AML-193 (cell line): ENCODE measurements around the gene ASPM.
"Not testable (repeated sequence)": the region's sequence is repeated elsewhere in the genome, so short reads cannot be mapped to it uniquely, and the experiment has no call there.

Experiments
- DNase-seq, 2 experiments: peaks; one replicate each; lab custom pipeline; 2025; lab: John Stamatoyannopoulos, UW

ASPM gene

DNA sequence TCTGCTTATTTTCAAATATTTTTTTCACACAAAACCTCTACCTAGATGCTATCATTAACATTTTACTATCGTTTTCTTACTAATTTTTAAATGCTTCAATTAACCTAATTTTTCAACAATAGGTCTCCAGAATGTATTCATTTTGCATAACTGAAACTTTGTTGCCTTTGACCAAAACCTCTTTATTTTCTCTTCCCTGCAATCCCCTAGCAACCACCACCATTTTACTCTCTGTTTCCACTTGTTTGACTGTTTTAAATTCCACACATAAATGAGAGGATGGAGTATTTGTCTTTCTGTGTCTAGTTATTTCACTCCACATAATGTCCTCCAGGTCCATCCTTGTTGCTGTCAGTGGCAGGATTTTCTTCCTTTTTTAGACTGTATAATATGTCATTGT lies 69.9 kb downstream of the ASPM start:
- DNase-seq: no peak

DNA sequence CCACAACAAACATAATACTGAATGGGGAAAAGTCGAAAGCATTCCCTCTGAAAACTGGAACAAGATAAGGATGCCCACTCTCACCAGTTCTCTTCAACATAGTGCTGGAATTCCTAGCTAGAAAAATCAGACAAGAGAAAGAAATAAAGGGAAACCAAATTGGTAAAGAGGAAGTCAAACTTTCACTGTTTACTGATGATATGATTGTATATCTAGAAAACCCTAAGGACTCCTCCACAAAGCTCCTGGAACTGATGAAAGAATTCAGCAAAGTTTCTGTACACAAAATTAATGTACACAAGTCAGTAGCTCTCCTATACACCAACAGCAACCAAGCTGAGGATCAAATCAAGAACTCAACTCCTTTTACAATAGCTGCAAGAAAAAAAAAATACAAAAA lies 72.5 kb downstream of the ASPM start:
- DNase-seq: no peak

DNA sequence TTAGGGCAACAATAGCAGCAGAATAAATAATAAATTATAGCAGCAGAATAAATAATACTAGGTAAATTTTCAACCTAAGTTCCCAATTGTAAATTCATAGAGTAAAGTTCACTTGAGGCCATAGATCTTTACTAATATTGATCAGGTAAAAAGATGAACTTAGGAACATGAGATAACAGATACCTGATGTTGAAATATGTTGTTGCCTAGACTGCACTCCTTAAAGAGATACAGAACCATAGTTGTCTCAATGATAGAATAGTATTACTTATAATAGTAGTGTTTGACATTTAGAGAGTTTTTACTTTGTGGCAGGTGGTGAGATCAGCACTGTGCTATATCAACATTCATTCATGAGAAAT lies 79.0 kb downstream of the ASPM start:
- no peak for DNase-seq

DNA sequence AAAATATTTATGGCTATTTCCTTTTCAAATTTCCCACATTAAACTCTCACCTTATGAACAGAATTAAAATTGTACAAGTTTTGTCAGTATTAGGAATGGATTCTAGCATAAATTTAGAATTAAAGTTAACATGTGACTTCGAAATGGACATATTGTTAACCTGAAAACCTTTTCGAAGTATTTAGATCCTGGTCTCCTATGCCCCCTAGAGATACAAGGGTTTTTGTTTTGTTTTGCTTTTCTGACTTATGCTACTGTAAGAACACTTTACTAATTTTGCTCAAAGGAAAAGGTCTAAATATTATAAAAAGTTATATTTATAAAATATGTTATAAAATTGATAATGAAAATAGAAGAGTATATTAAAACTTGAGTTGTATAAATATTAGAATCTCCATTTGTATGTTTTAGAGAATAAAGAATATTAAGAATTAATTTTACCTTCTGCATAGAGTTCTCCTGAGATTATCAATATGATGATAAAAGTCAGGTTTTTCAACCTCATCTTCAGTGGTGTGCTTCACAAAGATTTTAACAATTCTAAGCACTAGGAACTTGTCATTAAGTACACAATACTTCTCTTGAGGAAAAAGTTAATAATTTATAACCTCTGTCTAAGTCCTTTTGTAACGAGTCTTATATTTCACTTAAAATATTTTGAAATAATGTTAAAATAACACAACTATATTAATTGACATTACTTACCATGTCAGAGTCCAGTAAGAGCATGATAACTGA lies 79.6 kb downstream of the ASPM start, which contains the start of gene F13B:
Gene F13B, minus strand, starts transcription at position 542 of the 738 bp plus-strand sequence. Its CDS starts 37 bp downstream, at position 505.
- no peak for DNase-seq

DNA sequence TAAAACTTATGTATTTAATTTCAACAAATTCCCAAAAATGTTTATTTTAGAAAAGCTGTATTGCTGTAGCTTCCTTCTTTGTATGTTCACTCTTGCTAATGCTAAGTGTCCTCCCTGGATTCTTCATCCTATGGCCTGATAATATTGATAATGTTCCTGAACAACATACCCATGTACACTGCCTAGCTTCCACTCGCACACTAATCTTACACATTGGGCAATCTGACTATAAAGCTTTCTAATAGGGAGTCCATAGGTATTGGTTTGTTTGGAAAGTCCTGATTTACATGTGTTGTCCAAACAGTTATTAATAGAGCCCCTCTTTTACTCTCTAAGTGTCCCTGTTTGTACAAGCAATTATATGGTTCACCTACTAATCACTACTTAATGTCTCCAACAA lies 80.2 kb downstream of the ASPM start:
- DNase-seq: no peak

DNA sequence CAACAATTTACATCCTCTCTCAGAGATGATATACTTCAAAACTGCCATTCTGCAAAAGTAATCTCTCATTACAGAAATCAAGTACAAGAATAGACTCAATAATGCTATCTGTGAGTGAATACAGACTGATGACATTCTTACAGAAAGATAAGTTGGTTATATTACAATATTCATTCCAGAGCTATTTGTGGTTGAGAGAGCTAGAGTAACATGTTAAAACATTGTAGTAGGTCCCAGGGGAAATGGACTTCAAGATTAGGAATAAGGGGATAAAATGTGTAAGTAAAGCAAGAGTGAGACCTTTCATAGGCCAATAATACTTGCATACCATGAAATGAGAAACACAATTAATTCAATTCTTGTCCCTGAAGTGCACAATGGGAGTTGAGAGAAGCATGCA lies 80.9 kb downstream of the ASPM start:
- no peak for DNase-seq

DNA sequence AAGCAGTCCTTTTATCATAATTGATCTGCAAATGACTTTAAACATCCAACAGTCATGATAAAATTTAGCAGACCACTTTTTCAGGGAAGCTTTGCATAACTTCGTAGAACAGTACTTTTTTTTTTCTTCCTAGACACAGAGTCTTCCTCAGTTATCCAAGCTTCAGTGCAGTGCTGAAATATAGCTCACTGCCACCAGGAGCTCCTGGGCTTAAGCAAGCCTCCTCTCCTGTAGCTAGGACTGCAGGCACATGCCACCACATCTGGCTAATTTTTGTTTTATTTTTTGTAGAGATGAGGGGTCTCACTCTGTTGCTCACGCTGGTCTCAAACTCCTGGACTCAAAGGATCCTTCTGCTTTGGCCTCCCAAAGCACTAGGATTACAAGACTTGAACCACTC lies 83.3 kb downstream of the ASPM start:
- no peak for DNase-seq

DNA sequence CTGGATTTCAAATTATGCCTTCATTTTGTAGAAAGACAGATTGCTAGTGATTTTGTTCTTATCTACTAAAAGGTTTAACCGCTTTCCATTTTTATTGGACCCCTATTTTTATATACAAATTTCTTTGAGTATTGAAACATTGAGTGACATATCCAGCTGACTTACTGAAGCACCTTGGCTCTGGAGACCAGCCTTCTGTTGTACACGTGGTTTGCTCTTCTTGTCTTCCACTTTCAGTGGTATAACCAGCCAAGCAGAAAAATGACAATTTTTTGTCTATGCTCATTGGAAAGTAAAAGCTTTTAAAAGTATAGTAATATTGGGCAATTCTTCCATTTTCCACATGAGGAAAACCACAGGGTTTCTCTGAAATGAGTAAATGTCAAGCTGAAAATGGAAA lies 83.8 kb downstream of the ASPM start:
- DNase-seq: no peak

DNA sequence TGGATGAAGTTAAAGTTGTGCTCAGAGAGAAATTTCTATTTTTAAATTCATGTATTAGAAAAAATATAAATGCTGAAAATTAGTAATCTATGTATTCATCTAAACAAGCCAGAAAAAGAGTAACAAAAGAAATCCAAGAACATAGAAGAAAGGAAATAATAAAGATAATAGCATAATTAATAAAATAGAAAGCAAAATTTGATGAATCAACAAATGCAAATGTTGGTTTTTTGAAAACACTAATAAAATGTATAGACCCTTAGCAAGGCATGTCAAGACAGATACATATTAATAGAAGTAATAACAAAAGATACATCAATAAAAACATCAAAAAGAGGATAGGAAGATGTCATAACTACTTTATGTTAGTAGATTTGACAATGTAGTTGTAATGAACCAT lies 97.4 kb downstream of the ASPM start:
- DNase-seq: no peak

DNA sequence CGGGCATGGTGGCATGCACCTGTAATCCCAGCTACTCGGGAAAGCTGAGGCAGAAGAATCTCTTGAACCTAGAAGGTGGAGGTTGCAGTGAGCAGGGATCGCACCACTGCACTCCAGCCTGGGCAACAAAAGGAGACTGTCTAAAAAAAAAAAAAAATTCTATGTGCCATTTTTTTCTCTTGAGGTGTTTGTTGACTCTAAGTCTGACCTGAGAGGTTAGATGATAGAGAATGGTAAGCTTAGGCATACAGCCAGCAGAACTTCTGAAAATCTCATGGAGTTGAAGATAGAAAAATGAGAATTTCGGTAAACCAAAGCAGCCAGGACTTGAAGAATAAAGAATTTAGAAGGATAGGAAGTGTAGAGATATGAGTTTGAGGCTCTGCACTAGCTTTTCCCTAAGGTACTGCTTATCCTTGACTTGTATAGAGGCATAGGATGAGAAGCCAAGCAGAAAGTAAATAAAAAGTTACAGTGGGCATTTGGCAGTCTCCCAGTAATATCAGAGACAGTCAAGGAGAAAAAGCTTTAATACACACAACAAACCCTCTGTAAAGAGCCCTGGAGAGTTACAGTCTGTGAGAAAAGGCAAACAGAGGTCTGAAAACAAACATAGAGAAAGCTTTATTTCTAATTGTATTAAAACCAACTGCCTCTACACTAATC lies 103.7 kb downstream of the ASPM start:
- DNase-seq: no peak

DNA sequence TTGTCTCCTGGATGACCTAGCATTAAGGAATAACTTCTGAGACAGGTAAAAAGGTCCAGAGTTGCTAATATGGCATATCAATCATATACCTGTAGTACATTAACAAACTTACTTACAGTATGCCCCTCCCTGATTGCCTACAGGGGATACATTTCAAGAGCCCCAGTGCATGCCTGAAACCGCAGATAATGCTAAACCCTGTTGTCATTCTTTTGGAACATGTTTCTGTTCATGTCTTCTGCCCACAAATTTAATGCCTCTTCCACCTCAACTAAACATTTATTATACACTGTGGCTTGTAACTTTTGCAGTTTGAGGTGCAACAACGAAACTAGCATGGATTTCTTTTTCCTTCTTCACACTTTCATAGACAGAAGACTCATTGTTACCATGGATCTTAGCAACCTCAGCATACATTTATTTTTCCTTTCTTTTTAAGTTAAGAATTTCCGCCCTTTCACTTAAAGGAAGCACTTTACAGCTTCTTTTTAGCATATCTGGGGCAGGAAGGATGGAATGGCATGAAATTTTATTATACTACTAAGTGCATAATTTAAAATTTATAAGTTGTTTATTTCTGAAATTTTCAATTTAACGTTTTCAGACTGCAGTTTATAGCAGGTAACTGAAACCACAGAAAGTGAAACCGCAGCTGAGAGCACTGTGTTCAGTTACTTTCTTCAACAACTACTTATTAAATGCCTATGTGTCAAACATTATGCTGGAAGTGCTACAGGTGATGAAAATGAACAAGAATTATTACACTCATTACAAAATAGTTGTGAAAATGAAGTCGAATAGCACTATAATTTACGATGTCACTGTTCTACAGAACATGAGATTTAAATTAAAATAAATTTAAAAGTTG lies 104.7 kb downstream of the ASPM start:
- DNase-seq: no peak

DNA sequence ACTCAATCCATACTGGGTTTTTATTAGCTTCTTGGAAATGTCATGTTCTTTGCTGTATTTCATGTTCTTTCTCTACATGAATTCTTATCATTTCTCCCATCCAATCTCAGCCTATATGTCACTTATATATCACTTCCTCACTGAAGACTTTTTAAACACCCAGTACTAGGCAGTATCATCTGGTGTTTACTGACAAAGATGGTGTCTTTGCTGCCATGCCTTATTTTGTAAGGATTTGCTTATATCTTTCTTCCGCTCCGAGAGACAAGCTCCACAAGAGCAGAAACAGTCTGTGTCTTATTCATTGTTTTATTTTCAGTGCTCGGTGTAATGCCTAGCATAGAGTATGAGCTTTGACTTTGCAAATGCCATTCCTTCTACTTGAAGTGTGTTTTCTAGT lies 109.6 kb downstream of the ASPM start:
- DNase-seq: no peak

DNA sequence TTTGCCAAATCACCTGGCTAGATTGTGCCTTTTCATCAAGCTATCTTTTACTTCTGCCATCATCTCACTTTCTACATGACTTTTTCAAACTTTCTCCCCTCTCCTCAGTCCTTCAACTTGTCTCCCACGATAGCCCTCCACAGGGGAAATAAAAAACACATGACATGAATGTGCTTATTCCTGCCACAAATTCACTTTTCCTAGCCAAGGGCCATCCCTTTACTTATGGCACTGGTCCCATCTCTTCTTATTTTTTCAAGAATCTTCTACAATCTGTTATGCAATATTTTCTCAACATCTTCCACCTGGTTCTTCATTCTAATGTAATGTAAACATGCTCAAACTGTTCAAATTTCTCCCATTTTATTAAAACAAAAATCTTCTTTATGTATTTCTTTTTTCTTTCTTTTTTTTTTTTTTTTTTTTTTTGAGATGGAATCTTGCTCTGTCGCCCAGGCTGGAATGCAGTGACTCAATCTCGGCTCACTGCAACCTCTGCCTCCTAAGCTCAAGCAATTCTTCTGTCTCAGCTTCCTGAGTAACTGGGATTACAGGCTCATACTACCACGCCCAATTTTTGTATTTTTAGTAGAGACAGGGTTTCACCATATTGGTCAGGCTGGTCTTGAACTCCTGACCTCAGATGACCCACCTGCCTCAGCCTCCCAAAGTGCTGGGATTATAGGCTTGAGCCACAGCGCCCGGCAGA lies 111.7 kb downstream of the ASPM start:
- DNase-seq: not testable (repeated sequence)
